GM23338 (cell line): ENCODE measurements around the gene TMEM236. TPM values are rescaled to one million over a fixed set of nuclear protein-coding genes. Genes with fewer than 3 reads are reported as not detected.

Experiments
- ATAC-seq: fragments of 200-7000 bp; cut with Tn5 transposase; 3 replicates; pipeline ENCODE4 v1.9.1; 2020
- DNase-seq: peaks from one replicate; pipeline ENCODE4 v3.0.0-alpha.2; 2015; ENCODE audit warnings: low spot score
- H2AFZ ChIP-seq: fragments of 200-600 bp; sonication (generic); 2 replicates; pipeline ENCODE4 v1.8.0; 2016; ENCODE audit warnings: antibody characterized with exemption, mild to moderate bottlenecking, moderate library complexity
- H3F3A ChIP-seq: fragments of 200-600 bp; sonication (generic); replicated peaks from 2 replicates; pipeline ENCODE4 v1.8.0; 2017; ENCODE audit warnings: antibody characterized with exemption, mixed run types, low read depth
- H3K27ac ChIP-seq: fragments of 200-600 bp; sonication (generic); 2 replicates; pipeline ENCODE4 v1.6.1; 2016; ENCODE audit warnings: low read depth
- H3K27me3 ChIP-seq: fragments of 200-600 bp; sonication (generic); 2 replicates; pipeline ENCODE4 v1.8.0; 2016; ENCODE audit warnings: mild to moderate bottlenecking, mixed run types, moderate library complexity; ENCODE audit not compliant: insufficient read depth
- H3K36me3 ChIP-seq: fragments of 200-600 bp; sonication (generic); 2 replicates; pipeline ENCODE4 v1.8.0; 2016; ENCODE audit warnings: mild to moderate bottlenecking; ENCODE audit not compliant: insufficient read depth
- H3K4me1 ChIP-seq: fragments of 200-600 bp; sonication (generic); 2 replicates; pipeline ENCODE4 v1.8.0; 2016; ENCODE audit warnings: mild to moderate bottlenecking, moderate library complexity; ENCODE audit not compliant: insufficient read depth
- H3K4me2 ChIP-seq: fragments of 200-600 bp; sonication (generic); 2 replicates; pipeline ENCODE4 v1.7.1; 2017; ENCODE audit warnings: mixed run types
- H3K4me3 ChIP-seq: fragments of 200-600 bp; sonication (generic); 2 replicates; pipeline ENCODE4 v1.6.1; 2016; ENCODE audit warnings: mixed run types
- H3K79me2 ChIP-seq: fragments of 200-600 bp; sonication (generic); replicated peaks from 2 replicates; pipeline ENCODE4 v1.8.0; 2017; ENCODE audit warnings: mild to moderate bottlenecking; ENCODE audit not compliant: insufficient read depth
- H3K9me2 ChIP-seq: fragments of 200-600 bp; sonication (generic); 2 replicates; pipeline ENCODE4 v1.8.0; 2017; ENCODE audit not compliant: insufficient read depth
- H4K20me1 ChIP-seq: fragments of 200-600 bp; sonication (generic); replicated peaks from 2 replicates; pipeline ENCODE4 v1.8.0; 2017; ENCODE audit warnings: mild to moderate bottlenecking; ENCODE audit not compliant: insufficient read depth
- H3K27ac Mint-ChIP-seq: 2 replicates; pipeline ENCODE4 v1.8.0; 2020; ENCODE audit warnings: inconsistent platforms, mild to moderate bottlenecking, moderate library complexity, mixed read lengths
- H3K27me3 Mint-ChIP-seq: 3 replicates; pipeline ENCODE4 v1.8.0; 2022; ENCODE audit warnings: low read depth, mild to moderate bottlenecking, moderate library complexity, mixed read lengths, inconsistent platforms; ENCODE audit not compliant: insufficient read depth, poor library complexity
- H3K36me3 Mint-ChIP-seq: 3 replicates; pipeline ENCODE4 v1.8.0; 2021; ENCODE audit warnings: low read depth, mild to moderate bottlenecking, inconsistent platforms, moderate library complexity, mixed read lengths
- H3K4me1 Mint-ChIP-seq: 3 replicates; pipeline ENCODE4 v1.8.0; 2020; ENCODE audit warnings: mild to moderate bottlenecking, inconsistent platforms, mixed read lengths
- H3K4me3 Mint-ChIP-seq: 3 replicates; pipeline ENCODE4 v1.8.0; 2021; ENCODE audit warnings: moderate library complexity, mild to moderate bottlenecking, inconsistent platforms, mixed read lengths
- H3K9me3 Mint-ChIP-seq: 3 replicates; pipeline ENCODE4 v1.8.0; 2020; ENCODE audit warnings: moderate library complexity, mild to moderate bottlenecking, inconsistent platforms, mixed read lengths
- ETS1 ChIP-seq: IDR thresholded peaks from 2 replicates; pipeline ENCODE4 v1.6.1; 2016; ENCODE audit warnings: antibody characterized with exemption
- EZH2 ChIP-seq: fragments of 200-600 bp; sonication (generic); IDR thresholded peaks from one replicate; pipeline ENCODE4 v1.8.0; 2017; ENCODE audit warnings: antibody characterized with exemption, mild to moderate bottlenecking, low read depth; ENCODE audit not compliant: unreplicated experiment
- EZH2phosphoT487 ChIP-seq: fragments of 200-600 bp; sonication (generic); IDR thresholded peaks from one replicate; pipeline ENCODE4 v1.8.1; 2018; ENCODE audit warnings: antibody characterized with exemption; ENCODE audit not compliant: unreplicated experiment
- JUNB ChIP-seq: IDR thresholded peaks from one replicate; pipeline ENCODE4 v1.6.1; 2016; ENCODE audit warnings: antibody characterized with exemption; ENCODE audit not compliant: unreplicated experiment
- NANOG ChIP-seq: IDR thresholded peaks from 2 replicates; pipeline ENCODE4 v1.6.1; 2016; ENCODE audit warnings: antibody characterized with exemption, borderline replicate concordance
- POLR2AphosphoS5 ChIP-seq: IDR thresholded peaks from 2 replicates; pipeline ENCODE4 v1.6.1; 2016; ENCODE audit warnings: antibody characterized with exemption, low read depth
- ZNF114 ChIP-seq: fragments of 250-450 bp; sonication (Bioruptor Pico); IDR thresholded peaks from 2 replicates; pipeline ENCODE4 v1.5.0; 2020; ENCODE audit warnings: mild to moderate bottlenecking, moderate library complexity
- ZNF331 ChIP-seq: fragments of 250-450 bp; sonication (Bioruptor Pico); IDR thresholded peaks from 2 replicates; pipeline ENCODE4 v1.5.0; 2020; ENCODE audit warnings: low read depth, mild to moderate bottlenecking, moderate library complexity
- polyA plus RNA-seq: library from polyadenylated mRNA; unstranded; fragments of >200 nt; fragmentation: Nextera tagmentation; extraction: Ambion mirVana; gene quantifications from 2 replicates; pipeline ENCODE4 v1.2.1, GENCODE V29; 2016
- total RNA-seq: library from RNA; depleted of rRNA; stranded (reverse); fragments of >200 nt; shearing (Covaris generic); gene quantifications from 2 replicates; pipeline ENCODE4 v1.2.3, GENCODE V29; 2014
- TF ChIP-seq, protein P1 (sequence below): fragments of 250-450 bp; sonication (Bioruptor Pico); IDR thresholded peaks from 2 replicates; pipeline ENCODE4 v1.5.0; 2020; ENCODE audit warnings: mild to moderate bottlenecking, moderate library complexity
- TF ChIP-seq, protein P2 (sequence below): IDR thresholded peaks from one replicate; pipeline ENCODE4 v1.6.1; 2018; ENCODE audit warnings: antibody characterized with exemption; ENCODE audit not compliant: unreplicated experiment
- TF ChIP-seq, protein P3 (sequence below), 2 experiments: fragments of 200-600 bp in 1 of 2; sonication (generic) in 1 of 2; conservative IDR thresholded peaks; 2 replicates each; pipeline versions ENCODE4 v1.5.1 to v1.6.1; 2016 to 2017; ENCODE audit warnings: antibody characterized with exemption in 2 of 2, low read depth in 2 of 2, mild to moderate bottlenecking in 2 of 2, moderate library complexity in 1 of 2

Gene TMEM236
- total and polyA plus RNA-seq, 2 experiments from 2014 or later: 0.03 TPM

GRCh38 chr10:17747883-17748550 lies 4.0 kb upstream of the TMEM236 start:
- Mint-ChIP-seq H3K9me3 (no peaks in the 10 kb centered on the region), H3K27ac (no peak overlapping the region), H3K27me3 (no peaks in the 10 kb centered on the region), H3K4me1 (0 out of 3 replicates have a peak, but pooled peaks cover 2% of the 10 kb centered on the region), H3K36me3 (no peaks in the 10 kb centered on the region), H3K4me3 (no peak overlapping the region)
- no peaks in the 10 kb centered on the region for H4K20me1 ChIP-seq
- TF ChIP-seq NANOG: no peak
- no peak for TF ChIP-seq ETS1
- TF ChIP-seq, protein P1, sequence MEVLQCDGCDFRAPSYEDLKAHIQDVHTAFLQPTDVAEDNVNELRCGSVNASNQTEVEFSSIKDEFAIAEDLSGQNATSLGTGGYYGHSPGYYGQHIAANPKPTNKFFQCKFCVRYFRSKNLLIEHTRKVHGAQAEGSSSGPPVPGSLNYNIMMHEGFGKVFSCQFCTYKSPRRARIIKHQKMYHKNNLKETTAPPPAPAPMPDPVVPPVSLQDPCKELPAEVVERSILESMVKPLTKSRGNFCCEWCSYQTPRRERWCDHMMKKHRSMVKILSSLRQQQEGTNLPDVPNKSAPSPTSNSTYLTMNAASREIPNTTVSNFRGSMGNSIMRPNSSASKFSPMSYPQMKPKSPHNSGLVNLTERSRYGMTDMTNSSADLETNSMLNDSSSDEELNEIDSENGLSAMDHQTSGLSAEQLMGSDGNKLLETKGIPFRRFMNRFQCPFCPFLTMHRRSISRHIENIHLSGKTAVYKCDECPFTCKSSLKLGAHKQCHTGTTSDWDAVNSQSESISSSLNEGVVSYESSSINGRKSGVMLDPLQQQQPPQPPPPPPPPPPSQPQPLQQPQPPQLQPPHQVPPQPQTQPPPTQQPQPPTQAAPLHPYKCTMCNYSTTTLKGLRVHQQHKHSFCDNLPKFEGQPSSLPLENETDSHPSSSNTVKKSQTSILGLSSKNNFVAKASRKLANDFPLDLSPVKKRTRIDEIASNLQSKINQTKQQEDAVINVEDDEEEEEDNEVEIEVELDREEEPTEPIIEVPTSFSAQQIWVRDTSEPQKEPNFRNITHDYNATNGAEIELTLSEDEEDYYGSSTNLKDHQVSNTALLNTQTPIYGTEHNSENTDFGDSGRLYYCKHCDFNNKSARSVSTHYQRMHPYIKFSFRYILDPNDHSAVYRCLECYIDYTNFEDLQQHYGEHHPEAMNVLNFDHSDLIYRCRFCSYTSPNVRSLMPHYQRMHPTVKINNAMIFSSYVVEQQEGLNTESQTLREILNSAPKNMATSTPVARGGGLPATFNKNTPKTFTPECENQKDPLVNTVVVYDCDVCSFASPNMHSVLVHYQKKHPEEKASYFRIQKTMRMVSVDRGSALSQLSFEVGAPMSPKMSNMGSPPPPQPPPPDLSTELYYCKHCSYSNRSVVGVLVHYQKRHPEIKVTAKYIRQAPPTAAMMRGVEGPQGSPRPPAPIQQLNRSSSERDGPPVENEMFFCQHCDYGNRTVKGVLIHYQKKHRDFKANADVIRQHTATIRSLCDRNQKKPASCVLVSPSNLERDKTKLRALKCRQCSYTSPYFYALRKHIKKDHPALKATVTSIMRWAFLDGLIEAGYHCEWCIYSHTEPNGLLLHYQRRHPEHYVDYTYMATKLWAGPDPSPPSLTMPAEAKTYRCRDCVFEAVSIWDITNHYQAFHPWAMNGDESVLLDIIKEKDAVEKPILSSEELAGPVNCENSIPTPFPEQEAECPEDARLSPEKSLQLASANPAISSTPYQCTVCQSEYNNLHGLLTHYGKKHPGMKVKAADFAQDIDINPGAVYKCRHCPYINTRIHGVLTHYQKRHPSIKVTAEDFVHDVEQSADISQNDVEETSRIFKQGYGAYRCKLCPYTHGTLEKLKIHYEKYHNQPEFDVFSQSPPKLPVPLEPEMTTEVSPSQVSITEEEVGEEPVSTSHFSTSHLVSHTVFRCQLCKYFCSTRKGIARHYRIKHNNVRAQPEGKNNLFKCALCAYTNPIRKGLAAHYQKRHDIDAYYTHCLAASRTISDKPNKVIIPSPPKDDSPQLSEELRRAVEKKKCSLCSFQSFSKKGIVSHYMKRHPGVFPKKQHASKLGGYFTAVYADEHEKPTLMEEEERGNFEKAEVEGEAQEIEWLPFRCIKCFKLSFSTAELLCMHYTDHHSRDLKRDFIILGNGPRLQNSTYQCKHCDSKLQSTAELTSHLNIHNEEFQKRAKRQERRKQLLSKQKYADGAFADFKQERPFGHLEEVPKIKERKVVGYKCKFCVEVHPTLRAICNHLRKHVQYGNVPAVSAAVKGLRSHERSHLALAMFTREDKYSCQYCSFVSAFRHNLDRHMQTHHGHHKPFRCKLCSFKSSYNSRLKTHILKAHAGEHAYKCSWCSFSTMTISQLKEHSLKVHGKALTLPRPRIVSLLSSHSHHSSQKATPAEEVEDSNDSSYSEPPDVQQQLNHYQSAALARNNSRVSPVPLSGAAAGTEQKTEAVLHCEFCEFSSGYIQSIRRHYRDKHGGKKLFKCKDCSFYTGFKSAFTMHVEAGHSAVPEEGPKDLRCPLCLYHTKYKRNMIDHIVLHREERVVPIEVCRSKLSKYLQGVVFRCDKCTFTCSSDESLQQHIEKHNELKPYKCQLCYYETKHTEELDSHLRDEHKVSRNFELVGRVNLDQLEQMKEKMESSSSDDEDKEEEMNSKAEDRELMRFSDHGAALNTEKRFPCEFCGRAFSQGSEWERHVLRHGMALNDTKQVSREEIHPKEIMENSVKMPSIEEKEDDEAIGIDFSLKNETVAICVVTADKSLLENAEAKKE (CRISPR knock-in tag): no peak
- TF ChIP-seq, protein P2, sequence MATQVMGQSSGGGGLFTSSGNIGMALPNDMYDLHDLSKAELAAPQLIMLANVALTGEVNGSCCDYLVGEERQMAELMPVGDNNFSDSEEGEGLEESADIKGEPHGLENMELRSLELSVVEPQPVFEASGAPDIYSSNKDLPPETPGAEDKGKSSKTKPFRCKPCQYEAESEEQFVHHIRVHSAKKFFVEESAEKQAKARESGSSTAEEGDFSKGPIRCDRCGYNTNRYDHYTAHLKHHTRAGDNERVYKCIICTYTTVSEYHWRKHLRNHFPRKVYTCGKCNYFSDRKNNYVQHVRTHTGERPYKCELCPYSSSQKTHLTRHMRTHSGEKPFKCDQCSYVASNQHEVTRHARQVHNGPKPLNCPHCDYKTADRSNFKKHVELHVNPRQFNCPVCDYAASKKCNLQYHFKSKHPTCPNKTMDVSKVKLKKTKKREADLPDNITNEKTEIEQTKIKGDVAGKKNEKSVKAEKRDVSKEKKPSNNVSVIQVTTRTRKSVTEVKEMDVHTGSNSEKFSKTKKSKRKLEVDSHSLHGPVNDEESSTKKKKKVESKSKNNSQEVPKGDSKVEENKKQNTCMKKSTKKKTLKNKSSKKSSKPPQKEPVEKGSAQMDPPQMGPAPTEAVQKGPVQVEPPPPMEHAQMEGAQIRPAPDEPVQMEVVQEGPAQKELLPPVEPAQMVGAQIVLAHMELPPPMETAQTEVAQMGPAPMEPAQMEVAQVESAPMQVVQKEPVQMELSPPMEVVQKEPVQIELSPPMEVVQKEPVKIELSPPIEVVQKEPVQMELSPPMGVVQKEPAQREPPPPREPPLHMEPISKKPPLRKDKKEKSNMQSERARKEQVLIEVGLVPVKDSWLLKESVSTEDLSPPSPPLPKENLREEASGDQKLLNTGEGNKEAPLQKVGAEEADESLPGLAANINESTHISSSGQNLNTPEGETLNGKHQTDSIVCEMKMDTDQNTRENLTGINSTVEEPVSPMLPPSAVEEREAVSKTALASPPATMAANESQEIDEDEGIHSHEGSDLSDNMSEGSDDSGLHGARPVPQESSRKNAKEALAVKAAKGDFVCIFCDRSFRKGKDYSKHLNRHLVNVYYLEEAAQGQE: no peak
- no peak for TF ChIP-seq ZNF114 (CRISPR knock-in tag)
- TF ChIP-seq POLR2AphosphoS5: no peak
- TF ChIP-seq, protein P3, sequence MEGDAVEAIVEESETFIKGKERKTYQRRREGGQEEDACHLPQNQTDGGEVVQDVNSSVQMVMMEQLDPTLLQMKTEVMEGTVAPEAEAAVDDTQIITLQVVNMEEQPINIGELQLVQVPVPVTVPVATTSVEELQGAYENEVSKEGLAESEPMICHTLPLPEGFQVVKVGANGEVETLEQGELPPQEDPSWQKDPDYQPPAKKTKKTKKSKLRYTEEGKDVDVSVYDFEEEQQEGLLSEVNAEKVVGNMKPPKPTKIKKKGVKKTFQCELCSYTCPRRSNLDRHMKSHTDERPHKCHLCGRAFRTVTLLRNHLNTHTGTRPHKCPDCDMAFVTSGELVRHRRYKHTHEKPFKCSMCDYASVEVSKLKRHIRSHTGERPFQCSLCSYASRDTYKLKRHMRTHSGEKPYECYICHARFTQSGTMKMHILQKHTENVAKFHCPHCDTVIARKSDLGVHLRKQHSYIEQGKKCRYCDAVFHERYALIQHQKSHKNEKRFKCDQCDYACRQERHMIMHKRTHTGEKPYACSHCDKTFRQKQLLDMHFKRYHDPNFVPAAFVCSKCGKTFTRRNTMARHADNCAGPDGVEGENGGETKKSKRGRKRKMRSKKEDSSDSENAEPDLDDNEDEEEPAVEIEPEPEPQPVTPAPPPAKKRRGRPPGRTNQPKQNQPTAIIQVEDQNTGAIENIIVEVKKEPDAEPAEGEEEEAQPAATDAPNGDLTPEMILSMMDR (conservative IDR thresholded peaks at IDR 0.05; ENCODE audit: low read depth in 2 of 2): no peak
- no peak for TF ChIP-seq EZH2
- TF ChIP-seq ZNF331 (CRISPR knock-in tag): no peak
- TF ChIP-seq JUNB: no peak
- no peak for TF ChIP-seq EZH2phosphoT487
- no peak overlapping the region for H3K27ac ChIP-seq
- no peaks in the 10 kb centered on the region for H3F3A ChIP-seq
- no peak for DNase-seq
- ATAC-seq: no peak
- H3K4me3 ChIP-seq: no peak overlapping the region
- no peaks in the 10 kb centered on the region for H3K27me3 ChIP-seq
- H3K79me2 ChIP-seq: no peaks in the 10 kb centered on the region
- H3K4me2 ChIP-seq: no peak overlapping the region
- H3K9me2 ChIP-seq: no peaks in the 10 kb centered on the region
- no peaks in the 10 kb centered on the region for H3K4me1 ChIP-seq
- H3K36me3 ChIP-seq: no peaks in the 10 kb centered on the region
- no peak overlapping the region for H2AFZ ChIP-seq
